IPS DF 4.7 (cell line): ENCODE measurements around the gene DMAP1.

Experiments
- DNase-seq: peaks from one replicate; pipeline ENCODE4 v3.0.0-alpha.2; 2013; ENCODE audit warnings: low spot score; ENCODE audit errors: extremely low read depth

Gene DMAP1

GRCh38 chr1:44251989-44252671 is 38.9 kb downstream of the DMAP1 start:
- DNase-seq, result no peak

- DNase-seq, result no peak
These were observed 41.2 kb downstream of the DMAP1 start for GRCh38 chr1:44254392-44254910.

GRCh38 chr1:44256762-44257554 is 43.7 kb downstream of the DMAP1 start:
- no peak for DNase-seq

- DNase-seq, result no peak
These were observed 45.8 kb downstream of the DMAP1 start for GRCh38 chr1:44259090-44259489.

GRCh38 chr1:44260792-44261170 is 47.5 kb downstream of the DMAP1 start:
- no peak for DNase-seq

GRCh38 chr1:44261171-44261817 is 48.0 kb downstream of the DMAP1 start:
- no peak for DNase-seq

- DNase-seq, result no peak
These were observed 48.7 kb downstream of the DMAP1 start for GRCh38 chr1:44261962-44262361.

GRCh38 chr1:44262414-44262813 is 49.1 kb downstream of the DMAP1 start:
- no peak for DNase-seq

- DNase-seq, result no peak
These were observed 49.7 kb downstream of the DMAP1 start for GRCh38 chr1:44262816-44263567.

GRCh38 chr1:44263568-44264450 is 50.5 kb downstream of the DMAP1 start:
- no peak for DNase-seq

GRCh38 chr1:44264451-44264771 is 51.1 kb downstream of the DMAP1 start:
- DNase-seq, result no peak

GRCh38 chr1:44265656-44266358 is 52.5 kb downstream of the DMAP1 start:
- DNase-seq, result no peak

- no peak for DNase-seq
These were observed 53.4 kb downstream of the DMAP1 start for GRCh38 chr1:44266400-44267344.

- no peak for DNase-seq
These were observed 54.2 kb downstream of the DMAP1 start for GRCh38 chr1:44267438-44267837.

- DNase-seq, result no peak
These were observed 54.8 kb downstream of the DMAP1 start for GRCh38 chr1:44268054-44268453.
